SK-N-SH (cell line): ENCODE results near the gene SOBP.

Source experiments
- GABPA ChIP-seq: IDR thresholded peaks from 2 replicates; pipeline ENCODE4 v1.4.0; 2012; ENCODE audit warnings: low read depth, mild to moderate bottlenecking
- JUND ChIP-seq: IDR thresholded peaks from 2 replicates; pipeline ENCODE4 v1.4.0; 2012
- POLR2AphosphoS5 ChIP-seq: IDR thresholded peaks from 2 replicates; pipeline ENCODE4 v1.6.1; 2012; ENCODE audit warnings: low read depth, low read length
- TF ChIP-seq, protein P1 (sequence below): IDR thresholded peaks from 2 replicates; pipeline ENCODE4 v1.4.0; 2012; ENCODE audit warnings: low read depth, borderline replicate concordance
- TF ChIP-seq, protein P2 (sequence below): IDR thresholded peaks from 2 replicates; pipeline ENCODE4 v1.6.1; 2012; ENCODE audit warnings: mild to moderate bottlenecking, low read depth, low read length, moderate library complexity

DNA sequence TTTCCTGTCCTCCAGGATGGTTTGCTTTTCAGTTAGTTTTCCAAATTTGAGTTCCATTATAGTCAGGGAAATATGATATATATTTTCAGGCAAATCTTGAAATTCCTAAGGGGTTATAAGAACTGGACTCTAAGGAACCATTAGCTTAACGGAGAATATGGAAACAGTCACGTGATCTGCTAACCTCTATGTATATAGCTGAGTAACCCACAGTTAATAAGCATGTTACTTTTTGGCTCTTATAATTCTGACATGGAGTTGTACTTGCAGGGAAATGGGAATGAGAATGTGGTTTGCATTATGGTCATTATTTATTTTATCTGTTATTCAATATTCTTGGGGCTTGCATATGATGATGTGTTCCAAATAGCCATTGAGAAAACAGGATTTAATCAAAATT is 23.3 kb downstream of the SOBP start:
- TF ChIP-seq POLR2AphosphoS5 (no peak), GABPA (no peak), JUND (no peak)
- TF ChIP-seq, protein P1, sequence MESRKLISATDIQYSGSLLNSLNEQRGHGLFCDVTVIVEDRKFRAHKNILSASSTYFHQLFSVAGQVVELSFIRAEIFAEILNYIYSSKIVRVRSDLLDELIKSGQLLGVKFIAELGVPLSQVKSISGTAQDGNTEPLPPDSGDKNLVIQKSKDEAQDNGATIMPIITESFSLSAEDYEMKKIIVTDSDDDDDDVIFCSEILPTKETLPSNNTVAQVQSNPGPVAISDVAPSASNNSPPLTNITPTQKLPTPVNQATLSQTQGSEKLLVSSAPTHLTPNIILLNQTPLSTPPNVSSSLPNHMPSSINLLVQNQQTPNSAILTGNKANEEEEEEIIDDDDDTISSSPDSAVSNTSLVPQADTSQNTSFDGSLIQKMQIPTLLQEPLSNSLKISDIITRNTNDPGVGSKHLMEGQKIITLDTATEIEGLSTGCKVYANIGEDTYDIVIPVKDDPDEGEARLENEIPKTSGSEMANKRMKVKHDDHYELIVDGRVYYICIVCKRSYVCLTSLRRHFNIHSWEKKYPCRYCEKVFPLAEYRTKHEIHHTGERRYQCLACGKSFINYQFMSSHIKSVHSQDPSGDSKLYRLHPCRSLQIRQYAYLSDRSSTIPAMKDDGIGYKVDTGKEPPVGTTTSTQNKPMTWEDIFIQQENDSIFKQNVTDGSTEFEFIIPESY: no peak
- TF ChIP-seq, protein P2, sequence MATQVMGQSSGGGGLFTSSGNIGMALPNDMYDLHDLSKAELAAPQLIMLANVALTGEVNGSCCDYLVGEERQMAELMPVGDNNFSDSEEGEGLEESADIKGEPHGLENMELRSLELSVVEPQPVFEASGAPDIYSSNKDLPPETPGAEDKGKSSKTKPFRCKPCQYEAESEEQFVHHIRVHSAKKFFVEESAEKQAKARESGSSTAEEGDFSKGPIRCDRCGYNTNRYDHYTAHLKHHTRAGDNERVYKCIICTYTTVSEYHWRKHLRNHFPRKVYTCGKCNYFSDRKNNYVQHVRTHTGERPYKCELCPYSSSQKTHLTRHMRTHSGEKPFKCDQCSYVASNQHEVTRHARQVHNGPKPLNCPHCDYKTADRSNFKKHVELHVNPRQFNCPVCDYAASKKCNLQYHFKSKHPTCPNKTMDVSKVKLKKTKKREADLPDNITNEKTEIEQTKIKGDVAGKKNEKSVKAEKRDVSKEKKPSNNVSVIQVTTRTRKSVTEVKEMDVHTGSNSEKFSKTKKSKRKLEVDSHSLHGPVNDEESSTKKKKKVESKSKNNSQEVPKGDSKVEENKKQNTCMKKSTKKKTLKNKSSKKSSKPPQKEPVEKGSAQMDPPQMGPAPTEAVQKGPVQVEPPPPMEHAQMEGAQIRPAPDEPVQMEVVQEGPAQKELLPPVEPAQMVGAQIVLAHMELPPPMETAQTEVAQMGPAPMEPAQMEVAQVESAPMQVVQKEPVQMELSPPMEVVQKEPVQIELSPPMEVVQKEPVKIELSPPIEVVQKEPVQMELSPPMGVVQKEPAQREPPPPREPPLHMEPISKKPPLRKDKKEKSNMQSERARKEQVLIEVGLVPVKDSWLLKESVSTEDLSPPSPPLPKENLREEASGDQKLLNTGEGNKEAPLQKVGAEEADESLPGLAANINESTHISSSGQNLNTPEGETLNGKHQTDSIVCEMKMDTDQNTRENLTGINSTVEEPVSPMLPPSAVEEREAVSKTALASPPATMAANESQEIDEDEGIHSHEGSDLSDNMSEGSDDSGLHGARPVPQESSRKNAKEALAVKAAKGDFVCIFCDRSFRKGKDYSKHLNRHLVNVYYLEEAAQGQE: no peak
